Omental fat pad (tissue), 4 donors: Measurements from ENCODE around the gene SLC24A4. TPM values are rescaled to one million over a fixed set of nuclear protein-coding genes. Genes with fewer than 3 reads are reported as not detected.

Experiments
- ATAC-seq: fragments of 150-250 bp; one replicate; pipeline ENCODE4 v1.9.1; 2016; ENCODE audit warnings: mild to moderate bottlenecking, moderate library complexity; ENCODE audit not compliant: low FRiP score
- DNase-seq: peaks from one replicate; pipeline ENCODE4 v3.0.0-alpha.2; 2019; ENCODE audit warnings: low spot score
- total RNA-seq, 4 donors: library from RNA; depleted of rRNA; stranded (reverse); fragments of >200 nt; gene quantifications; one replicate each; pipeline ENCODE4 v1.1.0, GENCODE V29; 2016
- TF ChIP-seq, protein P1 (sequence below), 3 donors: fragments of 450-650 bp; IDR thresholded peaks; one replicate each; pipeline ENCODE4 v1.5.1; 2016 to 2017; ENCODE audit warnings: antibody characterized with exemption in 3 of 3, mild to moderate bottlenecking in 3 of 3, moderate library complexity in 2 of 3

SLC24A4 gene
- total RNA-seq, 4 donors from 2014 or later: 0.48 to 2.2 (median 0.79) TPM

DNA sequence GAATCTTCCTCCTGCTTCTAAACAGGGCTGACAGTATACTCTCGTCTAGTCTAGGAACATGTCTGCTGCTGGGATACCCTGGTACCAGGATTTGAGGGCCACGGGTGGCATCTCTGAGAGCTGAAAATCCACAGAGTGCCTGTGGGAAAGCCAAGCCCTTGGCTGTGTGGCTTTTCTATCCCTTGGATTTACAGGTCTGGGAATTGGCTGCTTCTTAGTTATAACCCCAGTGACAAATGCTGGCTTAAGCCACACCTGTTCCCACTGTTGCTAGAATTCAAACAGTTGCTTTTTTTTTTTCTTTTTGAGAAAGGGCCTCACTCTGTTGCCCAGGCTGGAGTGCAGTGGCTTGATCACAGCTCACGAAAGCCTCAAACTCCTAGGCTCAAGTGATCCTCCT lies 176.3 kb downstream of the SLC24A4 start:
- TF ChIP-seq, protein P1, sequence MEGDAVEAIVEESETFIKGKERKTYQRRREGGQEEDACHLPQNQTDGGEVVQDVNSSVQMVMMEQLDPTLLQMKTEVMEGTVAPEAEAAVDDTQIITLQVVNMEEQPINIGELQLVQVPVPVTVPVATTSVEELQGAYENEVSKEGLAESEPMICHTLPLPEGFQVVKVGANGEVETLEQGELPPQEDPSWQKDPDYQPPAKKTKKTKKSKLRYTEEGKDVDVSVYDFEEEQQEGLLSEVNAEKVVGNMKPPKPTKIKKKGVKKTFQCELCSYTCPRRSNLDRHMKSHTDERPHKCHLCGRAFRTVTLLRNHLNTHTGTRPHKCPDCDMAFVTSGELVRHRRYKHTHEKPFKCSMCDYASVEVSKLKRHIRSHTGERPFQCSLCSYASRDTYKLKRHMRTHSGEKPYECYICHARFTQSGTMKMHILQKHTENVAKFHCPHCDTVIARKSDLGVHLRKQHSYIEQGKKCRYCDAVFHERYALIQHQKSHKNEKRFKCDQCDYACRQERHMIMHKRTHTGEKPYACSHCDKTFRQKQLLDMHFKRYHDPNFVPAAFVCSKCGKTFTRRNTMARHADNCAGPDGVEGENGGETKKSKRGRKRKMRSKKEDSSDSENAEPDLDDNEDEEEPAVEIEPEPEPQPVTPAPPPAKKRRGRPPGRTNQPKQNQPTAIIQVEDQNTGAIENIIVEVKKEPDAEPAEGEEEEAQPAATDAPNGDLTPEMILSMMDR (IDR thresholded peaks at IDR 0.05): no peak
- DNase-seq: peak; percentile 7
- no peak for ATAC-seq

DNA sequence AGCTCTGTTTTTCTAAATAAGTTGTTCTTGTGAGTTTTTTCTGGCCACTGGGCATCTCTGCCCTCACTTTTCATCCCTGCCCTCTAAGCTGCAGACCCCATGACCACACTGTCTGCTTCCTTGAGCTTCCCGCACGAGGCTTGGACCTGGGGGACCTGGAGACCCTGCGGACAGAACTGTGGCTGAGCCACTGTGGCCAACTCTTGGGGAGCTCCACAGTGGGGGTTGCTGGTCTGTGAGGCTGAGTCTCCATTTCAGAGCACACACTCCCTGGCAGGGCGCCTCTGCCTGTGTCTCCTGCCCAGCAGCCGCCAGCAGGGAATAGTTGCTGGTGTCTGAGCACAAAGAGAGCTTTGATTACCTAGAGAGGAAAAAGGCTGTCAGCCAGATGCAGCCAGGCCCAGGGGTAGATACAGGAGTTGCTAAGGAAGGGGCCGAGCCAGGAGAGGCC lies 177.6 kb downstream of the SLC24A4 start:
- TF ChIP-seq, protein P1 (IDR thresholded peaks at IDR 0.05): no peak
- ATAC-seq (no peak), DNase-seq (peak; percentile 20)

DNA sequence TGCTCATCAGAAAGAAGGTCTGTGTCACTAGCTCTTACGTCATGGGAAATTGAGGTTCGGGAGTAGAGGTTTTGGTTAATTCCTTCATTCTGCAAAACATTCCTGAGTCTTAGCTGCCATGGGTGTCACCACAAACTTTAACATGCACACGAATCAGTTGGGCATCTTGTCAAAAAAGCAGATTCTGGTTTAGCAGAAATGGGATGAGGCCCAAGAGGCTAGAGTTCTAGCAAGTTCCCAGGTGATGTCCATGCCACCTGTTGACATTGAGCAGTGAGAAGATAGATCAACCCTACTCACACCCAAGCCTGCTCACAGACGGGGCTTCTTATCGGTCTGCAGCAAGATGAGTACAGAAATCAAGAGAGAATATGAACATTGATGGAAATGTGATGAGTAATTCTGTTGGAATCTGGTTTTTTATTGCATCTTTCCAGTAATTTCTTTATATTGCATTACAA lies 179.0 kb downstream of the SLC24A4 start:
- TF ChIP-seq, protein P1 (IDR thresholded peaks at IDR 0.05): no peak
- DNase-seq: peak; percentile 14
- ATAC-seq: no peak

DNA sequence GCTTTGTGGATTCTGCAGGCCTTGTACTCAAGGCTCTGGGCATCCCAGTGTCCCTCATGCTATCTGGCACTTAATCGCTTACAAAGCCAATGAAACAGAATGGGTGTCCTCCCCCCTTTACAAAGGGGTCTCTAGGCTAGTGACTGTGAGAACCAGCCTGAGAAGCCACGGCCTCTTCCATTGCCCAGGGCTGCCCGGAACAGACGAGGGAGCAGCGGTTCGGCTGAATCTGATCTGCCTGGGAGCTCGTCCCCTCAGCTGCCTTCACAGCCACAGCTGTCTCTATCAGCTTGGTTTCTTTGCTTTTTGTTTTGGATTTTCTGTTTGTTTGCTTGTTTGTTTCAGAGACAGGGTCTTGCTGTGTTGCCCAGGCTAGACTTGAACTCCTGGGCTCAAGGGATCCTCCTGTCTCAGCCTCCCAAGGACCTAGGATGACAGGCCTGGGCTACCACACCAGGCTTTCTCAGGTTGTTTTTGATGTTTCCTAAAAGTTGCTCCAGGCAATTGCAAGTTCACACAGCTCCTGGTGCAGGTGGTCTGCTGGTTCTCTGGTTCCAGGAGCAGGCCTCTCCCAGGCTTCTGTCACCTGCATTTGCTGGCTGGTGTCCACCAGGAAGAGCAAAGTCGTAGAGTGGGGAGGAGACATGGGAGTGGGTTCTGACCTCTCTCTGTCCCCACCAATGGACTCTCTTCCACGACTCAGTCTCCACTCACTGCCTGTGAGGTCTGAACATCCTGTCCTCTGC lies 179.7 kb downstream of the SLC24A4 start:
- TF ChIP-seq, protein P1 (IDR thresholded peaks at IDR 0.05): no peak
- ATAC-seq (no peak), DNase-seq (no peak)

DNA sequence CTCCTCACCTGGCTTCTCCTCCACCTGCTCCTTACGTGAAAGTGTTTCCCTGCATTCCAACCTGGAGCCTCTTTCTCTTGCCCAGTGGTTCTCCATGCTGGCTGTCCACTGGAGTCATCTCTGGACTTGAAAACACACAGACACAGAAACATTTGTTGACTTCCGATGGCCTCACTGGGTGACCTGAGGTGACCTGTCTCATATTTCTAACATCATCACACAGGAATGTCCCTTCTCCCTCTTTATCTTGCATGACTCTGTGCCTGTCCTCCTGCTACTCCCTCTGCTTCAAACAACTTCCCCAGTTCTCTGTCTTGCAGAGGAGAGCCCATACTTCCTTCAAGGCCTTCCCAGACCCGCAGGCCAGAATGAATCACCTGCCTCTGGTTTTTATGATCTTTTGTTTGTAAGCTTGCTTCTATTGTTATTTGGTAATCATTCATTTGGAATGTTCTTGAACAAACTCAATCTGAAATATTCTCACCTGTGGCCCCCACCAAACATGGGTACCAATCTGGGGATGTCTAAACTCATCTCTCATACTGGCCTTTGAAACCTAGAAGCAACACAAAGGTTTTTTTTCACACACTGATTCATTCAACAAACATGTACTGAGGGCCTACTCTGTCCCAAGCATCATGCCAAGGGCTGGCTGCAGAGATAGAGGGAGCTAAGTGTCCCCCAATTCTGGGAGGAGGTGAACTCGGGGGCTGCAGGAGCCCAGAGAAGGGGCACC lies 181.0 kb downstream of the SLC24A4 start:
- peak; percentile 11 for DNase-seq
- no peak for ATAC-seq
- TF ChIP-seq, protein P1 (IDR thresholded peaks at IDR 0.05): no peak

DNA sequence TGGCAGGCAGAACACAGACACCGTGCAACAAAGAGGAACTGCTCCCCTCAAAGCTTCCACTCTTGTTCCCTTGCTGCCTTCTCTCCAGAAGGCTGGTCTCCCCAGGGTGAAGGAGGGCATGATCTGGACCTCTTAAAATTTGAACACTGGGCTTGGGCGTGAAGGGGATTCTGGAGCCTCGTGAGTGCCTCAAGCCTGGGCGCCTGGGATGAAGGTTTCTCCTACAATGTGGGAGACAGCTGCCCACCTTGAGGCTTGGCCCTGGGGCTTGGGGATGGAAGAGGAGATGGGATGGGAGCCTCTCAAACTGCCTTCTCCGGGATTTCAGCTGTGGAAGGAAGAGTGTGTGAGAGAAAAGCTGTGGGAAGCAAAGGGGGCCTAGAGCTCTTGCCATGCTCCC lies 182.9 kb downstream of the SLC24A4 start:
- TF ChIP-seq, protein P1 (IDR thresholded peaks at IDR 0.05): no peak
- DNase-seq: no peak
- ATAC-seq: no peak
